Uterus (tissue), 2 donors: ENCODE measurements around the gene CDKN1C.

Experiments used
- CTCF ChIP-seq, 4 experiments: fragments of 200-600 bp in 2 of 4; fragments of 450-650 bp in 2 of 4; sonication (generic) in 2 of 4; IDR thresholded peaks; one replicate each; pipeline ENCODE4 v1.5.1; 2016 to 2019; ENCODE audit warnings: antibody characterized with exemption in 4 of 4, mild to moderate bottlenecking in 2 of 4, moderate library complexity in 1 of 4
- POLR2A ChIP-seq, 2 donors: fragments of 450-650 bp; IDR thresholded peaks; one replicate each; pipeline ENCODE4 v1.6.1; 2016; ENCODE audit warnings: antibody characterized with exemption in 2 of 2, mild to moderate bottlenecking in 1 of 2, moderate library complexity in 1 of 2

DNA sequence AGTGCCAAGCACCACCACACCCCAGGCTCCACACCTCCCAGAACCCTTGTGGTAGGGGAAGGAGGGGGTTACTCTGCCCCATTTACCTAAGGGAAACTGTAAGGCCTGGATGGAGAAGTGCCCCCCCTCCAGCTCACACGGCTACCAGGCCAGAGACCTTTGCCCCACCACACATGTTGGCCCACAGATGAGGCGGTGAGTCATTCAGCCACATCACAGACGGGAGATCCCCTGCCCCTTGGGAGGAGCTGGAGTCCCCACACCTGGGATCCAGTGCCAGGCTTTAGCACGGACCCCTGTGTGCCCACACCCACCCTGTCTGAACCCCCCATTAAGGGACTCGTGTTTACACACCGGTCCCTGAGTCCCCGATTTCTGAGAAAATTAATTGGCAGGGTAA, 24.9 kb downstream of the CDKN1C start:
- TF ChIP-seq CTCF (IDR thresholded peaks at IDR 0.05): no peak
- no peak for TF ChIP-seq POLR2A (IDR thresholded peaks at IDR 0.05)
